NCI-H446 (cell line): ENCODE results near the gene TNFAIP1.
A peak's percentile ranks its signal among the peaks of the same experiment; 100 is the strongest.
"Not testable (repeated sequence)": the region's sequence is repeated elsewhere in the genome, so short reads cannot be mapped to it uniquely, and the experiment has no call there.

Source experiments
- DNase-seq, 2 experiments: peaks; one replicate each; lab custom pipeline; 2025; lab: John Stamatoyannopoulos, UW

The TNFAIP1 gene

GRCh38 chr17:28335201-28335958, at the start of gene TNFAIP1, which contains the start of gene IFT20:
TNFAIP1 (plus strand) TSS chr17:28335761; CDS start chr17:28339522, 3,761 bp downstream.
IFT20 (minus strand) TSS chr17:28335472; CDS start chr17:28331985, 3,487 bp downstream.
- peak; percentile 98 to 99 for DNase-seq

GRCh38 chr17:28285965-28286364, 49.6 kb upstream of the TNFAIP1 start:
- DNase-seq = no peak

- DNase-seq = no peak
Measured at GRCh38 chr17:28290703-28291102, 44.9 kb upstream of the TNFAIP1 start.

GRCh38 chr17:28291780-28292330, 43.7 kb upstream of the TNFAIP1 start:
- no peak for DNase-seq

GRCh38 chr17:28292878-28293277, 42.7 kb upstream of the TNFAIP1 start:
- not testable (repeated sequence) for DNase-seq

- DNase-seq = no peak
Measured at GRCh38 chr17:28293994-28294393, 41.6 kb upstream of the TNFAIP1 start.

- no peak for DNase-seq
Measured at GRCh38 chr17:28295677-28296578, 39.6 kb upstream of the TNFAIP1 start.

- no peak for DNase-seq
Measured at GRCh38 chr17:28298449-28298848, 37.1 kb upstream of the TNFAIP1 start.

GRCh38 chr17:28306954-28307401, 28.6 kb upstream of the TNFAIP1 start:
- DNase-seq = no peak

- no peak for DNase-seq
Measured at GRCh38 chr17:28313841-28314240, 21.7 kb upstream of the TNFAIP1 start.

DNA sequence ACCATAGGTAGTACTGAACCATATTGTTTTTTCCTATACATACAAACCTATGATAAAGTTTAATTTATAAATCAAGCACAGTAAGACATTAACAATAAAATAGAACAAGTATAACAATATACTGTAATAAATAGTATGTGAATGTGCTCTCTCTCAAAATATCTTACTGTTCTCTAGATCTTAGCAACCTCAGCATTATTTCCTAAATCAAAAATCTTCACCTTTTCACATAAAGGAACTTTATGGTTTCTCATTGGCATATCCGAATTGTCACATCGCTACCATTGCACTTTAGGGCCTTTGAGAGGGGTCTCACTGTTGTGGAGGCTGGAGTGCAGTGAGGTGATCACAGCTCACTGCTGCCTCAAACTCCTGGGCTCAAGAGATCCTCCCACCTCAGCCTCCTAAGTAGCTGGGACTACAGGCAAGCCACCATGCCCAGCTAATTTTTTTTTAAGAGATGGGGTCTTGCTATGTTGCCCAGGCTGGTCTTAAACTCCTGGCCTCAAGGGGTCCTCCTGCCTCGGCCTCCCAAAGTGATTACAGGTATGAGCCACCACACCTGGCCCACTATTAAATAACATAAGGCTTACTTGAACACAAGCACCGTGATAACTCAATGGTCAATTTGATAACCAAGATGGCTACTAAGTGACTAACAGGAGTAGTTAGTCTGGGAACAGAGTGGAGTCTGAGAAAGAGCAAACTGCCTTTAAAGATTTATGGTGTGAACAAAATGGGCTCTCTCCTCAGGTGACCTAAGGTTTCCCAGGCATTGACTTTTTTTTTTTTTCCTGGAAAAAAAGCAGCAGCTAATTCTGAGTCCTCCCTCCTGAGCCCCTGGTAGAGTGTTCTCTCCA, 19.5 kb upstream of the TNFAIP1 start:
- no peak for DNase-seq

DNA sequence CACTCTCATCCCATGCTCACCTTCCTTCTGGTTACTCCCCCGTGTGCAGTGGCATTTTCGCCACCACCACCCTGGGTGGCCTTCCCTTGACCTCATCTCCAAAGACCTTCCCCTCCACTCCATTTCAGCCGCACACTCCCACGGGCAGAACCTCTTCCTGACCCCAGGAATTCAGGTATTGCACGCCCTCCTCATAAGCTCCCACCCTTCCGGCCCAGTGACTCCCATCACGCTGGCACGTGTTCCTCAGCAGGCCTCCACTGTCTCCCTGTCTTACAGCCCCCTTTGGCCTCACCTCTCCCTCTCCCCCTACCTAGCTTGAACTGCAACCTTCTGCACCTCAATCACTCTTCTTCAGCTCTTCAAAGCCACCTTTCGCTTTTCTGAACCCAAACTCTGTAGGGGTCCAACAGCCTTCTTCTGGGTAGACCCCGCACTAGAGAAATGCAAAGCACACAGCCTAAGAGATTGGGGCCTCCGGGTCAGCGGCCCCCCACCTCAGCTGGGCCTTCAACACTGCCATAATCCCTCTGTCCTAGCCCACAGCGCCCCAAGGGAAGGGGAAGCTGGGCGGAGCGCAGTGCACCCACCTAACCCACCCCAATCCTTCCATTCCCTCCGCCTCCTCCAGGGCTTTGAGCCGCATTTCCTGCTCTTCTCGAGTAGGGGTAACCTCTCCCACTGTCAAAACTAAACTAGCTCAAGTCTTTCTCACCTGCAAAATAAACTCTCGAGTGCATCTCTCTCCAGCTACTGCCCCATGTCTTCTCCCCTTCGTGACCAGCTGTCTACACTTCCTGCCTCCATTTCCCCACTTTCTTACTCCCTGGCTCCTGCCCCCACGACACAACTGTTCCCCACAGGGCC, 18.2 kb upstream of the TNFAIP1 start:
- DNase-seq = no peak

- no peak for DNase-seq
Measured at GRCh38 chr17:28317966-28318758, 17.4 kb upstream of the TNFAIP1 start.

DNA sequence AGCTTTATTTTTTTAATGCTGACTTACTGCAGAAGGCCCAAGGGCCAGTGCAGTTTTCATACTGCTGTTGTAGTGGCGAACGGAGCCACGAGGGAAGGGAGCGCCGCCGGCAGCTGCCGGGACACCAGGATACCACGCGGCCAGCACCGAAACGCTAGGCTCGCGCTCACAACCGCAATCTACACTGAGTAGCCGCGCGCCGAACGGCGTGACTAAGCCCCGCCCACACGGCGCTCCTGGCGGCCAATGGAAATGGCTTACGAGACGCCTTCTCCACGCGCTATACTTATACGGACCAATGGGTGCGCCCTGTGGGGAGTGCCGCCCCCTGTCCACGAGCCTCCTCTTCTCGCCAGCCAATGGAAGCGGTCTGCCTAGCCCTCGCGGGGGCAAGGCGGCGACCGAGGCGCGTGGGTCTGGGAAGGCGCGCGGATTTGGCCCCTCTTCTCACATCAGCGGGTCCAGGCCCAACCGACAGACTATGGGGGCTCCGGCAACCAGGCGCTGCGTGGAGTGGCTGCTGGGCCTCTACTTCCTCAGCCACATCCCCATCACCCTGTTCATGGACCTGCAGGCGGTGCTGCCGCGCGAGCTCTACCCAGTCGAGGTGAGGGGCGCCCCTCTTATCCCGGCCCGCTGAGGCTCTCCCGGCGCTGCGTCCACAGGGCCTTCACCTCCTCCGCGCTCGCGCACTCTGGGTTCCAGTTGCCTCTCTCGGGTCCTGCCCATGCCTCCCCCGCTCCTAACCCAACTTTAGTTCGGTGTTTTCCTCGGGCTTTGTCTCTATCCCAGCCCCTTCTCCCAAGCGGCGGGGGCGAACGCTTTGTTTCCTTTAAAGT, 16.6 kb upstream of the TNFAIP1 start, which contains the start of gene TMEM97:
Gene TMEM97 (plus strand): TSS at position 442 of the 839 bp plus-strand sequence. CDS start 40 bp downstream, at position 482.
- peak; percentile 90 to 98 for DNase-seq

DNA sequence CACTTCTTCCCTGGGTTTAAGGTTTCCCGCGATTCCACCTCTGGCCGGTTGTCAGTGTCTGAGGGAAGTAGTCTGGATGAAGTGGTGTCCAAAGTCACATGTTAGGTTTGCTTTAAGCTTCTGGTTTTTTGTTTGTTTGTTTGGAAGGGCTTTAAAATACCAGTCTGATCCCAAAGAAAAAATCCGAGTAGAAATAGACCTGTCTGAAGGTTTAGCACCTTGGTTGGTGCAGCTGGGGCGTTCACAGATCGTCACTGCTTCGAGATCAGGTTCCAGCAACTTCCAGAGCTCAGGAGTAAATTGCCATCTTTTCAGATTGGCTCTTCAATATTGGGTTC, 16.0 kb upstream of the TNFAIP1 start:
- no peak for DNase-seq

GRCh38 chr17:28320215-28321061, 15.1 kb upstream of the TNFAIP1 start:
- DNase-seq = no peak

GRCh38 chr17:28324267-28324745, 11.3 kb upstream of the TNFAIP1 start:
- no peak for DNase-seq

DNA sequence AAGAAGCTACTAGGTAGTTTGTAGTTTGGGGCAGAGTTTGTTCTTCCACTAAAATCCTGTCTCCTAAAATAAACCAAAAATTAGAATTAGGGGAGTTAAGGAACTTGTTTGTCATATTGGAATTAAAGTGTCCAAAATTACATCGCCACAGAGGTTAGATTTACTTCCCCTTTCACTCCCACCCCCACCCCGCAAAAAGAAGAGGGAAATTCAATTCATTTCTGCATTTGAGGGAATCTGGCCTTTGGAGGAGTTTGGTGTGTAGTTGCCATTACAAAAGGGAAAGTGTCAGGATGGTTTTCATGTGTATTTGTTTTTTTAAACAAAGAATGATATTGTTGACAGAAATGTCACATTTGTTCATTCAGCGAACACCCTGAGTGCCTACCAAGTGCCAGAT, 10.8 kb upstream of the TNFAIP1 start:
- no peak for DNase-seq
